K562 (cell line): ENCODE data around the gene SYDE1.

ENCODE experiments used
- CBX2 ChIP-seq: fragments of 200-600 bp; sonication (generic); IDR thresholded peaks from one replicate; pipeline ENCODE4 v1.6.1; 2012; ENCODE audit warnings: mild to moderate bottlenecking, low read length, inconsistent platforms; ENCODE audit not compliant: insufficient read depth, poor library complexity, severe bottlenecking
- CHD2 ChIP-seq: IDR thresholded peaks from 2 replicates; pipeline ENCODE4 v1.6.1; 2011; ENCODE audit warnings: low read depth, low read length
- ELF4 ChIP-seq: fragments of 450-650 bp; formaldehyde crosslinking; IDR thresholded peaks from 2 replicates; pipeline ENCODE4 v1.4.0; 2022; ENCODE audit warnings: missing genetic modification characterization
- GTF2F1 ChIP-seq: IDR thresholded peaks from 2 replicates; pipeline ENCODE4 v1.6.1; 2011; ENCODE audit warnings: low read depth, low read length, improper control_type of control experiment
- HMG20B ChIP-seq: fragments of 250-450 bp; sonication (Bioruptor Pico); IDR thresholded peaks from 2 replicates; pipeline ENCODE4 v1.5.0; 2021; ENCODE audit warnings: mild to moderate bottlenecking
- LEF1 ChIP-seq: fragments of 450-650 bp; IDR thresholded peaks from 2 replicates; pipeline ENCODE4 v1.6.1; 2016; ENCODE audit warnings: mild to moderate bottlenecking
- MCM3 ChIP-seq: fragments of 450-650 bp; IDR thresholded peaks from 2 replicates; pipeline ENCODE4 v1.6.1; 2016
- RFX5 ChIP-seq: IDR thresholded peaks from 2 replicates; pipeline ENCODE4 v1.6.1; 2011; ENCODE audit warnings: low read depth, mild to moderate bottlenecking, improper control_type of control experiment, low read length
- STAT5B ChIP-seq: fragments of 250-450 bp; sonication (Bioruptor Pico); IDR thresholded peaks from 2 replicates; pipeline ENCODE4 v1.8.0; 2021; ENCODE audit warnings: mild to moderate bottlenecking, inconsistent platforms
- ZSCAN29 ChIP-seq: fragments of 450-650 bp; IDR thresholded peaks from 2 replicates; pipeline ENCODE4 v1.6.1; 2017
- TF ChIP-seq, protein P1 (sequence below): sonication (generic); formaldehyde crosslinking; IDR thresholded peaks from 2 replicates; pipeline ENCODE4 v1.8.0; 2022; ENCODE audit warnings: missing genetic modification reagents, mild to moderate bottlenecking, borderline replicate concordance
- TF ChIP-seq, protein P2 (sequence below), 2 experiments: fragments of 450-650 bp in 1 of 2; sonication (generic) in 1 of 2; formaldehyde crosslinking in 1 of 2; IDR thresholded peaks in 1 of 2; conservative IDR thresholded peaks in 1 of 2; 2 replicates each; pipeline versions ENCODE4 v1.6.1 to v1.8.1; 2016 to 2023; ENCODE audit warnings: mild to moderate bottlenecking in 2 of 2, moderate library complexity in 2 of 2, inconsistent platforms in 1 of 2, missing genetic modification reagents in 1 of 2
- TF ChIP-seq, protein P3 (sequence below), 3 experiments: IDR thresholded peaks in 2 of 3; conservative IDR thresholded peaks in 1 of 3; 2 replicates each; pipeline ENCODE4 v1.5.1; 2011 to 2012; ENCODE audit warnings: low read length in 3 of 3, mild to moderate bottlenecking in 3 of 3, control low read depth in 2 of 3, improper control_type of control experiment in 1 of 3, inconsistent platforms in 1 of 3, low read depth in 1 of 3, mixed read lengths in 1 of 3, moderate library complexity in 1 of 3; ENCODE audit not compliant: insufficient read depth in 2 of 3
- TF ChIP-seq, protein P4 (sequence below): fragments of 450-650 bp; IDR thresholded peaks from 2 replicates; pipeline ENCODE4 v1.6.1; 2016

DNA sequence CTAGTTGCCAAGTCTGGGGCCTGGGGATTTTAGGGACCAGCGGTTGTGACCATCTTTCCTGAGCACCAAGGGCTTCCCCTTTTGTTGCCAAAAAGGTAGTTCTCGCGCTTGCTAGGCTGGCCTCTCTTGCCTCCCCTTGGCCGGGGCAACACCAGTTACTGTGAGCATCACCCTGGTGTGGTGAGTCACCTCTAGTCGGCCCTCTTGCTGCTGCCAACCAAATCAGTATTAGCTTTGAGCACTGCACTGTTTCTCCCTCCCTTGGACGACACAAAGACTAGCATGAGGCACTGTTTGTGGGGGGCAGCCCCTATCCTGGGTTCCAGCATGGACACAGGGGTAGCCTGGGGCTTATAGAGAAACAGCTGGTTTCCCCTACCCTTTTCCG is 6.9 kb downstream of the SYDE1 start:
- TF ChIP-seq, protein P1, sequence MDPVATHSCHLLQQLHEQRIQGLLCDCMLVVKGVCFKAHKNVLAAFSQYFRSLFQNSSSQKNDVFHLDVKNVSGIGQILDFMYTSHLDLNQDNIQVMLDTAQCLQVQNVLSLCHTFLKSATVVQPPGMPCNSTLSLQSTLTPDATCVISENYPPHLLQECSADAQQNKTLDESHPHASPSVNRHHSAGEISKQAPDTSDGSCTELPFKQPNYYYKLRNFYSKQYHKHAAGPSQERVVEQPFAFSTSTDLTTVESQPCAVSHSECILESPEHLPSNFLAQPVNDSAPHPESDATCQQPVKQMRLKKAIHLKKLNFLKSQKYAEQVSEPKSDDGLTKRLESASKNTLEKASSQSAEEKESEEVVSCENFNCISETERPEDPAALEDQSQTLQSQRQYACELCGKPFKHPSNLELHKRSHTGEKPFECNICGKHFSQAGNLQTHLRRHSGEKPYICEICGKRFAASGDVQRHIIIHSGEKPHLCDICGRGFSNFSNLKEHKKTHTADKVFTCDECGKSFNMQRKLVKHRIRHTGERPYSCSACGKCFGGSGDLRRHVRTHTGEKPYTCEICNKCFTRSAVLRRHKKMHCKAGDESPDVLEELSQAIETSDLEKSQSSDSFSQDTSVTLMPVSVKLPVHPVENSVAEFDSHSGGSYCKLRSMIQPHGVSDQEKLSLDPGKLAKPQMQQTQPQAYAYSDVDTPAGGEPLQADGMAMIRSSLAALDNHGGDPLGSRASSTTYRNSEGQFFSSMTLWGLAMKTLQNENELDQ (CRISPR knock-in tag): no peak
- TF ChIP-seq LEF1 (no peak), MCM3 (no peak), CHD2 (no peak), HMG20B (CRISPR knock-in tag) (no peak), GTF2F1 (no peak), ELF4 (CRISPR knock-in tag) (no peak), STAT5B (CRISPR knock-in tag) (no peak), CBX2 (no peak), ZSCAN29 (no peak), RFX5 (no peak)
- TF ChIP-seq, protein P2, sequence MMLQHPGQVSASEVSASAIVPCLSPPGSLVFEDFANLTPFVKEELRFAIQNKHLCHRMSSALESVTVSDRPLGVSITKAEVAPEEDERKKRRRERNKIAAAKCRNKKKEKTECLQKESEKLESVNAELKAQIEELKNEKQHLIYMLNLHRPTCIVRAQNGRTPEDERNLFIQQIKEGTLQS (IDR thresholded peaks at IDR 0.05): no peak
- TF ChIP-seq, protein P2 (CRISPR knock-in tag; conservative IDR thresholded peaks at IDR 0.05): no peak
- TF ChIP-seq, protein P3, sequence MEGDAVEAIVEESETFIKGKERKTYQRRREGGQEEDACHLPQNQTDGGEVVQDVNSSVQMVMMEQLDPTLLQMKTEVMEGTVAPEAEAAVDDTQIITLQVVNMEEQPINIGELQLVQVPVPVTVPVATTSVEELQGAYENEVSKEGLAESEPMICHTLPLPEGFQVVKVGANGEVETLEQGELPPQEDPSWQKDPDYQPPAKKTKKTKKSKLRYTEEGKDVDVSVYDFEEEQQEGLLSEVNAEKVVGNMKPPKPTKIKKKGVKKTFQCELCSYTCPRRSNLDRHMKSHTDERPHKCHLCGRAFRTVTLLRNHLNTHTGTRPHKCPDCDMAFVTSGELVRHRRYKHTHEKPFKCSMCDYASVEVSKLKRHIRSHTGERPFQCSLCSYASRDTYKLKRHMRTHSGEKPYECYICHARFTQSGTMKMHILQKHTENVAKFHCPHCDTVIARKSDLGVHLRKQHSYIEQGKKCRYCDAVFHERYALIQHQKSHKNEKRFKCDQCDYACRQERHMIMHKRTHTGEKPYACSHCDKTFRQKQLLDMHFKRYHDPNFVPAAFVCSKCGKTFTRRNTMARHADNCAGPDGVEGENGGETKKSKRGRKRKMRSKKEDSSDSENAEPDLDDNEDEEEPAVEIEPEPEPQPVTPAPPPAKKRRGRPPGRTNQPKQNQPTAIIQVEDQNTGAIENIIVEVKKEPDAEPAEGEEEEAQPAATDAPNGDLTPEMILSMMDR (IDR thresholded peaks at IDR 0.05 in 2 of 3, conservative IDR thresholded peaks at IDR 0.05 in 1 of 3; ENCODE audit: insufficient read depth in 2 of 3, low read depth in 1 of 3, low read length in 3 of 3): no peak
- TF ChIP-seq, protein P4, sequence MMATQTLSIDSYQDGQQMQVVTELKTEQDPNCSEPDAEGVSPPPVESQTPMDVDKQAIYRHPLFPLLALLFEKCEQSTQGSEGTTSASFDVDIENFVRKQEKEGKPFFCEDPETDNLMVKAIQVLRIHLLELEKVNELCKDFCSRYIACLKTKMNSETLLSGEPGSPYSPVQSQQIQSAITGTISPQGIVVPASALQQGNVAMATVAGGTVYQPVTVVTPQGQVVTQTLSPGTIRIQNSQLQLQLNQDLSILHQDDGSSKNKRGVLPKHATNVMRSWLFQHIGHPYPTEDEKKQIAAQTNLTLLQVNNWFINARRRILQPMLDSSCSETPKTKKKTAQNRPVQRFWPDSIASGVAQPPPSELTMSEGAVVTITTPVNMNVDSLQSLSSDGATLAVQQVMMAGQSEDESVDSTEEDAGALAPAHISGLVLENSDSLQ: no peak
